ENCODE measurements around the gene HNRNPA2B1.
"Not testable (repeated sequence)": the region's sequence is repeated elsewhere in the genome, so short reads cannot be mapped to it uniquely, and the experiment has no call there.

HNRNPA2B1 gene

GRCh38 chr7:26197153-26198115, 3.1 kb downstream of the HNRNPA2B1 start:
- no peak for DNase-seq (ENCODE audit: extremely low read depth, low read depth)

GRCh38 chr7:26195867-26196657, 4.5 kb downstream of the HNRNPA2B1 start:
- no peak for DNase-seq (ENCODE audit: extremely low read depth, low read depth)
- no peak for TF ChIP-seq CTCF (IDR thresholded peaks at IDR 0.05; ENCODE audit: low read depth, low read length)

More at GRCh38 chr7:26197153-26198115, 3.1 kb downstream of the HNRNPA2B1 start:
- TF ChIP-seq CTCF (IDR thresholded peaks at IDR 0.05; ENCODE audit: low read depth, low read length), result no peak

- DNase-seq (ENCODE audit: extremely low read depth, low read depth), result no peak
- no peak for TF ChIP-seq CTCF (IDR thresholded peaks at IDR 0.05; ENCODE audit: low read depth, low read length)
These were observed 5.4 kb downstream of the HNRNPA2B1 start for GRCh38 chr7:26195182-26195581.

- DNase-seq (ENCODE audit: extremely low read depth, low read depth), result not testable (repeated sequence)
These were observed 5.8 kb downstream of the HNRNPA2B1 start for GRCh38 chr7:26194764-26195163.

- DNase-seq (ENCODE audit: extremely low read depth, low read depth), result no peak
- TF ChIP-seq CTCF (IDR thresholded peaks at IDR 0.05; ENCODE audit: low read depth, low read length), result no peak
These were observed 6.9 kb downstream of the HNRNPA2B1 start for GRCh38 chr7:26193432-26194207.

- DNase-seq (ENCODE audit: extremely low read depth, low read depth), result no peak
- TF ChIP-seq CTCF (IDR thresholded peaks at IDR 0.05; ENCODE audit: low read depth, low read length), result no peak
These were observed 8.0 kb downstream of the HNRNPA2B1 start for GRCh38 chr7:26192485-26193087.

GRCh38 chr7:26191974-26192479, 8.5 kb downstream of the HNRNPA2B1 start:
- no peak for DNase-seq (ENCODE audit: extremely low read depth, low read depth)
- TF ChIP-seq CTCF (IDR thresholded peaks at IDR 0.05; ENCODE audit: low read depth, low read length), result no peak

Data from AG09319 (cell line).